GM19025 (cell line): ENCODE results near the gene TTLL8.
"Not testable (repeated sequence)": the region's sequence is repeated elsewhere in the genome, so short reads cannot be mapped to it uniquely, and the experiment has no call there.

Experiments used
- ATAC-seq: cut with Tn5 transposase; IDR thresholded peaks from one replicate; pipeline ENCODE4 v1.9.1; 2021; ENCODE audit warnings: mild to moderate bottlenecking, low read depth, moderate library complexity; ENCODE audit not compliant: unreplicated experiment

The TTLL8 gene

DNA sequence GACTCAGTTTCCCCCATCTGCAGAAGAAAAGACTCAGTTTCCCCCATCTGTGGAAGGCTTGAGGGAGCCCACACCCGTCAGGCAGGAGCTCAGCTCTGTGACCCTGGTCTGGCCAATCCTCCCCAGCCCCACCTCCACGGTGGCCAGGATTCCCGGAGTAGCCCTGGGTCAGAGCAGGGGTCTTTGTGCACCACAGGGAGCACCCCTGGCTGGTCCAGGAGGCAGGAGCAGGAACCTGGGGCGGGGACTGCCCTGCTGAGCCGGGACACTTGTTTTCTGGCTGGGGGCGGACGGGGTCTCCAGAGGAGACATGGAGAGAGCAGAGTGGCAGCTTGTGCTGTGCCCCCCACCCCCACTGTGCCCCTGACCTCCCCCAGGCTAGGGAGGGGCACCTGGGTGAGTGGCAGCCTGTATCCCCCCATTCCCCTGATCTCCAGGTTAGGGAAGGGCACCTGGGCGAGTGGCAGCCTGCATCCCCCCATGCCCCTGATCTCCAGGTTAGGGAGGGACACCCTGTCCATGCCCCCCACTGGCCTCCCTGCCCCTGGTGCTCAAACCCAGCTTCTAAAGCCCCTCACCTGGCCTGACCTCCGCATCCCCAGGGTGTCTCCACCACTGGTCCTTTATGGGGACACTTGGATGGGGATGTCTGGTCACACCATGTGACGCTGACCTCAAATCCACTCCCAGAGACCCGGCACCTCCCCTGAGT is 64.3 kb downstream of the TTLL8 start:
- no peak for ATAC-seq

DNA sequence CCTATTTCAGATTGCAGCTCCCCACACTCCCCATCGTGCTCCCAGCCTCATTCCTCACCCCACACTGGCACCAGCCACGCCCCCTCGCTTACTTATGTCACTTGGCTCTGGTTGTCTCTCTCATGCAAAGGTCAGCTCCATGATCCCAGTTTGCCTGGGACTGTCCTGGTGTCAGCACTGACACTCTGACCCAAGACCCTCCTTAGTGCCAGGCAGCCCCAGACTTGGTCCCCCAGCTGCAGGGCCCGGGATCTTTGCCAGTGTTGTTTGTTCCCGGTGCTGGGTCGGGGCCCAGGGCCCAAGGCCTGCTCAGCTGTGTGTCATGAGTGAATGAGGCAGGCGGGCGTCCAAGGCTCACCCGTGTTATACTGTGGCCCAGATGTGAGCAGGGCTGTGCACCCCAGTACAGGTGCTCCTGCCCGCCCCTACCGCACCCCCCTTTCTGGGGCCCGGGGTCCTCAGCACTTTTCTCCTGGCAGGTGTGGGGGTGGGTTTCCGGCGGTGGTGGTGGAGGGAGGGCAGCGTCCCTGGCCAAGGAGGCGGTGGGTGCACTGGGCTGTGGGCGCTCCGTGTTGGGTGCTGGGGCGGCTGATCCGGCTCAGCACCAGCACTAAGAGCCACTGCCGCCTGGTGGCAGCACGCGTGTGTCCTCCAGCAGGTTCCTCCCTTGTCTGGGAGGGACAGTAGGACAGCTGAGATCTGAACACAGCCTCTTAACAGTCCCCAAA is 65.0 kb downstream of the TTLL8 start:
- ATAC-seq: no peak

- ATAC-seq: no peak
Measured at GRCh38 chr22:49991907-49992533, 66.1 kb downstream of the TTLL8 start.

- ATAC-seq: no peak
Measured at GRCh38 chr22:49991167-49991566, 66.9 kb downstream of the TTLL8 start.

GRCh38 chr22:49989826-49990225 is 68.3 kb downstream of the TTLL8 start:
- not testable (repeated sequence) for ATAC-seq

DNA sequence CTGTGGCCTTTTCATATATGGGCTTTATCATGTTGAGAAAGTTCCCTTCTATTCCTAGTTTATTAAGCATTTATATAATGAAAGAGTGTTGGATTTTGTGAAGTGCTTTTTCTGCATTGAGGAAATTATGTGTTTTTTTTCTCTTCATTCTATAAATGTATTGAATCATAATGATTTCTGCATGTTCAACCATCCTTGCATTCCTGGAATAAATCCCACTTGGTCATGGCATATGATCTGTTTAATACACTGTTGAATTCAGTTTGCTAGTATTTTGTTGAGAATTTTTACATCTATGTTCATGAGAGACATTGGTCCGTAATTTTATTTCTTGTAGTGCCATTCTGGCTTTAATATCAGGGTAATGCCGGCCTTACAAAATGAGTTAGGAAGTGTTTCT is 71.8 kb downstream of the TTLL8 start:
- no peak for ATAC-seq

DNA sequence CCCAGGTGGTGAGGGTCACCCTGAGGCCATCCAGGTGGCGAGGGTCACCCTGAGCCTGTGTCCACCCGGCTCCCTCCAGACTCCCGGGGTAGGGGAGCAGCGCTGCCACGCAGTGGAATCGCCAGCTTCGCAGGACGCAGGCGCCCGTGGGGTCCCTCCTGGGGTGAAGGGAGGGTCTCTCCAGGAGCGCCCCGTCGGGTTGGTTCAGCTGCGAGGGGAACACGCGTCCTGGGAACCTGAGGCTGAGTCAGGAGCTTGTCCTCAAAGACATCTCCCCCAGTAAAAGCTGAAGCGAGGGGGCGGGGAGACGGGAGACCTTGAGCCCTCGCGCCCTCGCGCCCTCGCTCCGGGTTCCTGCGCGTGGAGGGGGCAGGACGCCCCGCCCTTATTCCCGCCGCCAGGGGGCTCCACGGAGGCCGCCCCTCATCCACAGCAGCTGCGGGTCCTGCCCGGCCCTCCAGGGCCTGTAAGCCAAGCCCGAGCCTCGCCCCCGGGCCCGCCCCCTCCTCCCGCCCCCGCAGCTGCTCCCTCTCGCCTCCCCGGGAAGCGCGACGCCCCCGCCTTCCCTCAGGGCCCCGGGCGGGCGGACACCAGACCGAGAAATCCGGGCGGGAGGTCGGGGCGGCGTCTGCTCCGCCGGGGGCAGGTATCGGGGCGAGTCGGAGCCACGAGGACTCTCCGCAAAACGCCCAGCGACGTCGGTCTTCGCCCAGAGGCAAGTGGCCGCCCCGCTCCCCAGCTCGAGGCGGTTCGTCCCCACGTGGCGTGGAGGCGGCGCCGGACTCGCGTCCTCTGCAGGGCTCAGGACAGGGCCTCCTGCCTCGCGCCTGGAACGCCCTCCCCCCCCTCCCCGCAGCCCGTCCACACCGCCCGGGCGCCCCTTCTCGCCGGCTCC is 74.7 kb downstream of the TTLL8 start:
- ATAC-seq: no peak

DNA sequence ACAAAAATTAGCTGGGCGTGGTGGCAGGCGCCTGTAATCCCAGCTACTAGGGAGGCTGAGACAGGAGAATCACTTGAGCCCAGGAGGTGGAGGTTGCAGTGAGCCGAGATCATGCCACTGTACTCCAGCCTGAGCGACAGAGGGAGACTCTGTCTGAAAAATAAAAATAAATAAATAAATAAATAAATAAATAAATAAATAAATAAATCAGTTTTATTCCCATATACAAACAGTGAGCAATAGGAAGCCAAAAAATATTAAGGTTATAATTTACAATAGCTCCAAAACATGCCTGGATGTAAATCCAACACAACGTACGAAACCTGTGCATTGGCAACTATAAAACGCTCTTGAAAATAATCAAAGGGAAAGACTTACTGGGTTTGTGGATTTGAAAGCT is 76.3 kb downstream of the TTLL8 start:
- ATAC-seq: not testable (repeated sequence)

GRCh38 chr22:49979587-49980264 is 78.4 kb downstream of the TTLL8 start:
- no peak for ATAC-seq

GRCh38 chr22:49977578-49977977 is 80.5 kb downstream of the TTLL8 start:
- ATAC-seq: no peak

DNA sequence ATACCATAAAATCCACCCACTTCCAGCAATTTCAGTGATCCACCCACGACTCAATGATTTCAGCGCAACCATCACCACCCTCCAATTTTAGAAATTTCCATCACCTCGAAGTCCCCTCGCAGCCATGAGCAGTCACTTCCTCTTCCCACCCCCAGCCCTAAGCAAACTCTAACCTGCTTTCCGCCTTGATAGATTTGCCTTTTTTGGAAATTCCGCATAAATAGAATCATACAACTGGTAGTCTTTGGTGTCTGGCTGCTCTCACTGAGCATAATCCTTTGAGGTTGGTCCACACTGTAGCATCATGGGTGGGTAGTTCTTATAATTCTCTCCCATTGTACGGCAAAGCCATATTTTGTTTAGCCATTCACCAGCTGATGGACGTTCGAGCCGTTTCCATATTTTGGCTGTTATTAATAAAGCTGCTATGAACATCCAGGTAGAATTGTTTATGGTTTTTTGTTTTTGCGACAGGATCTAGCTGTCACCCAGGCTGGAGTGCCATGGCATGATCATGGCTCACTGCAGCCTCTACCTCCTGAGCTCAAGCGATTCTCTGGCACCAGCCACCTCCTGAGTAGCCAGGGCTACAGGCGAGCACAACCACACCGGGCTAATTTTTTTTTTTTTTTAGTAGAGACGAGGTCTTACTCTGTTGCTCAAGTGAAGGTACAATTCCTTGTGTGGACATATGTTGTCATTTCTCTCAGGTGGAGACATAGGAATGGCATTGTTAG is 81.5 kb downstream of the TTLL8 start:
- no peak for ATAC-seq

DNA sequence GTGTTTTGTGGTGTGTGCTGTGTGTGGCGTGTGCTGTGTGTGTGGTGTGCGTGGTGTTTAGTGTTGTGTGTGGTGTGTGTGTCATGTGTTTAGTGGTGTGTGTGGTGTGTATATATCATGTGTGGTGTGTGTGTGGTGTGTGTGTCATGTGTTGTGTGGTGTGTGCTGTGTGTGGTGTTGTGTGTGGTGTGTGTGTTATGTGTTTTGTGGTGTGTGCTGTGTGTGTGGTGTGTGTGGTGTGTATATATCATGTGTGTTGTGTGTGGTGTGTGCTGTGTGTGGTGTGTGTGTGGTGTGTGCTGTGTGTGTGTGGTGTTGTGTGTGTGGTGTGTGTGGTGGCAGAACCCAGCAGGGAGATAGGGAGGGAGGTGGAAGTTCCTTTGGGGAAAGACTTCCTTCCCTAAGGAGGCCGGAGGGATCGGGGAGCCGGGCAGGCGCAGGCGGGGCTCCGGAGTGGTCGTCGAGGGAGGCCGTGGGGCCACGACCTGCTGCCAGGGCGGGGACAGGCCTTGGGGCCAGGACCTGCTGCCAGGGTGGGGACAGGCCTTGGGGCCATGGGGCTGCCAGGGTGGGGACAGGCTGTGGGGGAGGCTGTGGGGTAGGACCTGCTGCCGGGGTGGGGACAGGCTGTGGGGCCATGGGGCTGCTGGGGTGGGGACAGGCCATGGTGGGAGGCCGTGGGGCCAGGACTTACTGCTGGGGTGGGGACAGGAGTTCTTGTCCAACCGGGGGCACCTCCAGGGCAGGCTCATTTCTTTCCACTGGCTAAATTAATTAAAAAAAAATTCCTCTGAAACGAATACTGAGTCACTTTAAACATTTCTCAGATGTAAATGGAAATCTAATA is 82.3 kb downstream of the TTLL8 start:
- no peak for ATAC-seq

GRCh38 chr22:49973018-49973961 is 84.8 kb downstream of the TTLL8 start:
- ATAC-seq: no peak

- ATAC-seq: no peak
Measured at GRCh38 chr22:49972163-49973017, 85.7 kb downstream of the TTLL8 start.

GRCh38 chr22:49971232-49972162 is 86.6 kb downstream of the TTLL8 start:
- ATAC-seq: peak; percentile 21
